OCI-LY3 (cell line): ENCODE results near the gene DEFB129.

Experiments
- H2AFZ ChIP-seq: fragments of 200-600, 300-600 bp; shearing (Covaris generic); 2 replicates; pipeline ENCODE4 v1.6.0; 2014; ENCODE audit warnings: antibody characterized with exemption, low read depth, low read length
- H3K27ac ChIP-seq: fragments of 200-600, 300-600 bp; sonication (generic); 2 replicates; pipeline ENCODE4 v1.5.1; 2014; ENCODE audit warnings: mild to moderate bottlenecking, low read length, moderate library complexity, mixed read lengths
- H3K27me3 ChIP-seq: fragments of 200-600, 300-600 bp; sonication (generic); 2 replicates; pipeline ENCODE4 v1.6.1; 2014; ENCODE audit warnings: low read depth, low read length, mixed read lengths
- H3K36me3 ChIP-seq: fragments of 200-600, 300-600 bp; sonication (generic); replicated peaks from 2 replicates; pipeline ENCODE3; 2014; ENCODE audit warnings: low read depth, low read length, mixed read lengths
- H3K4me1 ChIP-seq: fragments of 300-600, 200-600 bp; sonication (generic); 2 replicates; pipeline ENCODE4 v1.6.1; 2014; ENCODE audit warnings: low read length, mixed read lengths
- H3K4me2 ChIP-seq: fragments of 200-600, 300-600 bp; sonication (generic); 2 replicates; pipeline ENCODE4 v1.6.1; 2014; ENCODE audit warnings: low read length, mixed read lengths
- H3K4me3 ChIP-seq: fragments of 300-600, 200-600 bp; sonication (generic); 2 replicates; pipeline ENCODE4 v1.5.1; 2014; ENCODE audit warnings: antibody characterized with exemption, mild to moderate bottlenecking, low read length, moderate library complexity
- H3K79me2 ChIP-seq: fragments of 300-600, 200-600 bp; shearing (Covaris generic); 2 replicates; pipeline ENCODE4 v1.6.1; 2014; ENCODE audit warnings: mild to moderate bottlenecking, low read length, mixed read lengths
- H3K9ac ChIP-seq: fragments of 300-600, 200-600 bp; shearing (Covaris generic); 2 replicates; pipeline ENCODE4 v1.6.0; 2014; ENCODE audit warnings: mild to moderate bottlenecking, low read length, moderate library complexity
- H3K9me3 ChIP-seq: fragments of 200-600, 300-600 bp; shearing (Covaris generic); 2 replicates; pipeline ENCODE4 v1.6.1; 2014; ENCODE audit warnings: low read length, mixed read lengths; ENCODE audit not compliant: insufficient read depth
- H4K20me1 ChIP-seq: fragments of 200-600, 300-600 bp; sonication (generic); 2 replicates; pipeline ENCODE4 v1.6.1; 2016; ENCODE audit warnings: low read length, mixed read lengths; ENCODE audit not compliant: insufficient read depth
- EZH2phosphoT487 ChIP-seq: fragments of 200-600 bp; shearing (Covaris generic); IDR thresholded peaks from 2 replicates; pipeline ENCODE4 v1.6.1; 2018; ENCODE audit warnings: antibody characterized with exemption, mixed run types, low read depth
- TF ChIP-seq, protein P1 (sequence below): fragments of 200-600, 300-600 bp; sonication (generic); IDR thresholded peaks from 2 replicates; pipeline ENCODE4 v1.5.1; 2014; ENCODE audit warnings: antibody characterized with exemption, low read length, low read depth

Gene DEFB129, protein sequence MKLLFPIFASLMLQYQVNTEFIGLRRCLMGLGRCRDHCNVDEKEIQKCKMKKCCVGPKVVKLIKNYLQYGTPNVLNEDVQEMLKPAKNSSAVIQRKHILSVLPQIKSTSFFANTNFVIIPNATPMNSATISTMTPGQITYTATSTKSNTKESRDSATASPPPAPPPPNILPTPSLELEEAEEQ

GRCh38 chr20:226958-227357 lies at the start of gene DEFB129:
DEFB129 (plus strand) TSS chr20:227258; CDS start chr20:227289, 31 bp downstream.
- Histone ChIP-seq H3K79me2 (no peaks in the 10 kb centered on the region), H3K4me3 (no peak within 1 kb of the TSS), H2AFZ (peak within 1 kb of the TSS; percentile 80), H3K27me3 (peaks cover 22% of the 10 kb centered on the region), H3K36me3 (no peaks in the 10 kb centered on the region), H4K20me1 (no peaks in the 10 kb centered on the region), H3K9ac (no peak within 1 kb of the TSS), H3K4me1 (peaks cover 8% of the 10 kb centered on the region), H3K27ac (no peak within 1 kb of the TSS), H3K4me2 (peak within 1 kb of the TSS; percentile 15; the same call in 1 of the 2 replicates), H3K9me3 (no peaks in the 10 kb centered on the region)
- TF ChIP-seq EZH2phosphoT487, result no peak
- TF ChIP-seq, protein P1, sequence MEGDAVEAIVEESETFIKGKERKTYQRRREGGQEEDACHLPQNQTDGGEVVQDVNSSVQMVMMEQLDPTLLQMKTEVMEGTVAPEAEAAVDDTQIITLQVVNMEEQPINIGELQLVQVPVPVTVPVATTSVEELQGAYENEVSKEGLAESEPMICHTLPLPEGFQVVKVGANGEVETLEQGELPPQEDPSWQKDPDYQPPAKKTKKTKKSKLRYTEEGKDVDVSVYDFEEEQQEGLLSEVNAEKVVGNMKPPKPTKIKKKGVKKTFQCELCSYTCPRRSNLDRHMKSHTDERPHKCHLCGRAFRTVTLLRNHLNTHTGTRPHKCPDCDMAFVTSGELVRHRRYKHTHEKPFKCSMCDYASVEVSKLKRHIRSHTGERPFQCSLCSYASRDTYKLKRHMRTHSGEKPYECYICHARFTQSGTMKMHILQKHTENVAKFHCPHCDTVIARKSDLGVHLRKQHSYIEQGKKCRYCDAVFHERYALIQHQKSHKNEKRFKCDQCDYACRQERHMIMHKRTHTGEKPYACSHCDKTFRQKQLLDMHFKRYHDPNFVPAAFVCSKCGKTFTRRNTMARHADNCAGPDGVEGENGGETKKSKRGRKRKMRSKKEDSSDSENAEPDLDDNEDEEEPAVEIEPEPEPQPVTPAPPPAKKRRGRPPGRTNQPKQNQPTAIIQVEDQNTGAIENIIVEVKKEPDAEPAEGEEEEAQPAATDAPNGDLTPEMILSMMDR, result no peak

- peaks cover 28% of the 10 kb centered on the region for H3K27me3 ChIP-seq
- H3K27ac ChIP-seq, result no peak overlapping the region
- H3K9ac ChIP-seq, result no peak overlapping the region
- no peaks in the 10 kb centered on the region for H4K20me1 ChIP-seq
- H3K79me2 ChIP-seq, result no peaks in the 10 kb centered on the region
- no peak overlapping the region for H3K4me2 ChIP-seq
- H2AFZ ChIP-seq, result no peak overlapping the region
- H3K4me1 ChIP-seq, result no peaks in the 10 kb centered on the region
- no peaks in the 10 kb centered on the region for H3K9me3 ChIP-seq
- H3K4me3 ChIP-seq, result no peak overlapping the region
- no peaks in the 10 kb centered on the region for H3K36me3 ChIP-seq
- TF ChIP-seq, protein P1, result no peak
- TF ChIP-seq EZH2phosphoT487, result no peak
These were observed 42.8 kb upstream of the DEFB129 start for GRCh38 chr20:184288-184687.

GRCh38 chr20:187733-188132 lies 39.3 kb upstream of the DEFB129 start:
- no peak overlapping the region for H3K9ac ChIP-seq
- H3K4me2 ChIP-seq, result no peak overlapping the region
- no peaks in the 10 kb centered on the region for H3K4me1 ChIP-seq
- no peaks in the 10 kb centered on the region for H4K20me1 ChIP-seq
- peaks cover 4% of the 10 kb centered on the region; the same call in 1 of the 2 replicates for H3K9me3 ChIP-seq
- H2AFZ ChIP-seq, result no peak overlapping the region
- TF ChIP-seq, protein P1, result no peak
- TF ChIP-seq EZH2phosphoT487, result no peak
- H3K27me3 ChIP-seq, result peaks cover 39% of the 10 kb centered on the region
- H3K36me3 ChIP-seq, result no peaks in the 10 kb centered on the region
- H3K79me2 ChIP-seq, result no peaks in the 10 kb centered on the region
- H3K4me3 ChIP-seq, result no peak overlapping the region
- H3K27ac ChIP-seq, result no peak overlapping the region

- Histone ChIP-seq H4K20me1 (no peaks in the 10 kb centered on the region), H3K27ac (no peak within 1 kb of the TSS), H3K36me3 (no peaks in the 10 kb centered on the region), H3K79me2 (no peaks in the 10 kb centered on the region), H3K4me1 (no peaks in the 10 kb centered on the region), H3K27me3 (peaks cover 39% of the 10 kb centered on the region), H3K4me3 (no peak within 1 kb of the TSS), H3K9me3 (peaks cover 4% of the 10 kb centered on the region; the same call in 1 of the 2 replicates), H2AFZ (no peak within 1 kb of the TSS), H3K4me2 (no peak within 1 kb of the TSS), H3K9ac (no peak within 1 kb of the TSS)
- TF ChIP-seq, protein P1, result no peak
- no peak for TF ChIP-seq EZH2phosphoT487
These were observed 37.4 kb upstream of the DEFB129 start, which contains the start of gene DEFB128 for GRCh38 chr20:189611-190010. DEFB128 (minus strand) TSS chr20:189711; CDS start chr20:189623, 88 bp downstream.
